Prostate gland (tissue), 2 donors: ENCODE data around the gene HK1.

Experiments used
- POLR2A ChIP-seq: fragments of 450-650 bp; IDR thresholded peaks from one replicate; pipeline ENCODE4 v1.6.1; 2016; ENCODE audit warnings: antibody characterized with exemption, mild to moderate bottlenecking
- POLR2AphosphoS5 ChIP-seq: sonication (generic); formaldehyde crosslinking; IDR thresholded peaks from one replicate; pipeline ENCODE4 v1.6.1; 2017; ENCODE audit warnings: antibody characterized with exemption
- TF ChIP-seq, protein P1 (sequence below), 4 experiments: fragments of 200-600 bp in 2 of 4; fragments of 450-650 bp in 2 of 4; sonication (generic) in 2 of 4; IDR thresholded peaks; 1 replicate in 3 of 4; 2 replicates in 1 of 4; pipeline ENCODE4 v1.5.1; 2016 to 2019; ENCODE audit warnings: antibody characterized with exemption in 4 of 4, mild to moderate bottlenecking in 2 of 4, moderate library complexity in 2 of 4

- TF ChIP-seq, protein P1, sequence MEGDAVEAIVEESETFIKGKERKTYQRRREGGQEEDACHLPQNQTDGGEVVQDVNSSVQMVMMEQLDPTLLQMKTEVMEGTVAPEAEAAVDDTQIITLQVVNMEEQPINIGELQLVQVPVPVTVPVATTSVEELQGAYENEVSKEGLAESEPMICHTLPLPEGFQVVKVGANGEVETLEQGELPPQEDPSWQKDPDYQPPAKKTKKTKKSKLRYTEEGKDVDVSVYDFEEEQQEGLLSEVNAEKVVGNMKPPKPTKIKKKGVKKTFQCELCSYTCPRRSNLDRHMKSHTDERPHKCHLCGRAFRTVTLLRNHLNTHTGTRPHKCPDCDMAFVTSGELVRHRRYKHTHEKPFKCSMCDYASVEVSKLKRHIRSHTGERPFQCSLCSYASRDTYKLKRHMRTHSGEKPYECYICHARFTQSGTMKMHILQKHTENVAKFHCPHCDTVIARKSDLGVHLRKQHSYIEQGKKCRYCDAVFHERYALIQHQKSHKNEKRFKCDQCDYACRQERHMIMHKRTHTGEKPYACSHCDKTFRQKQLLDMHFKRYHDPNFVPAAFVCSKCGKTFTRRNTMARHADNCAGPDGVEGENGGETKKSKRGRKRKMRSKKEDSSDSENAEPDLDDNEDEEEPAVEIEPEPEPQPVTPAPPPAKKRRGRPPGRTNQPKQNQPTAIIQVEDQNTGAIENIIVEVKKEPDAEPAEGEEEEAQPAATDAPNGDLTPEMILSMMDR (IDR thresholded peaks at IDR 0.05) = no peak
- no peak for TF ChIP-seq POLR2A
- TF ChIP-seq POLR2AphosphoS5 = no peak
Observed at GRCh38 chr10:69377191-69377590, 98.9 kb downstream of the HK1 start.
